CD4-positive, alpha-beta T cell (primary cell): ENCODE measurements around the gene KCNH2. TPM values are rescaled to one million over a fixed set of nuclear protein-coding genes. Genes with fewer than 3 reads are reported as not detected.

ENCODE experiments used
- ATAC-seq: fragments of 200-7000 bp; cut with Tn5 transposase; one replicate; pipeline ENCODE4 v1.10.0; 2022; ENCODE audit warnings: mild to moderate bottlenecking; ENCODE audit not compliant: poor library complexity
- CTCF ChIA-PET: fragments of 350-600 bp; sonication (Branson Sonifier 250); formaldehyde crosslinking; loops from one replicate; lab custom pipeline; 2021; ENCODE audit warnings: antibody characterized with exemption, inconsistent platforms; lab: Charles Lee
- POLR2A ChIA-PET: fragments of 350-600 bp; sonication (Branson Sonifier 250); formaldehyde crosslinking; loops from one replicate; lab custom pipeline; 2021; ENCODE audit warnings: antibody characterized with exemption, inconsistent platforms; lab: Charles Lee
- DNase-seq, 14 experiments: peaks; one replicate each; pipeline ENCODE4 v3.0.0-alpha.2; 2013 to 2020; ENCODE audit warnings: mixed read lengths in 2 of 14
- H3K27ac ChIP-seq, 2 donors: one replicate each; pipeline versions ENCODE4 v1.5.1 to v1.7.0; 2013; ENCODE audit warnings: low read length in 2 of 2, low read depth in 1 of 2, mild to moderate bottlenecking in 1 of 2
- H3K27me3 ChIP-seq, 2 experiments: 1 replicate in 1 of 2; 2 replicates in 1 of 2; pipeline versions ENCODE4 v1.6.1 to v1.7.0; 2013; ENCODE audit warnings: low read length in 2 of 2, control low read depth in 1 of 2, mild to moderate bottlenecking in 1 of 2, moderate library complexity in 1 of 2; ENCODE audit not compliant: insufficient read depth in 2 of 2, control insufficient read depth in 1 of 2
- H3K36me3 ChIP-seq: one replicate; pipeline ENCODE4 v1.6.1; 2013; ENCODE audit warnings: low read length, control low read depth; ENCODE audit not compliant: insufficient read depth
- H3K4me1 ChIP-seq: one replicate; pipeline ENCODE4 v1.6.1; 2013; ENCODE audit warnings: low read length, control low read depth; ENCODE audit not compliant: insufficient read depth
- H3K4me3 ChIP-seq: one replicate; pipeline ENCODE4 v1.5.1; 2013; ENCODE audit warnings: mild to moderate bottlenecking, low read length, moderate library complexity
- H3K9me3 ChIP-seq, 2 experiments: 1 replicate in 1 of 2; 2 replicates in 1 of 2; pipeline versions ENCODE4 v1.6.1 to v1.7.0; 2013; ENCODE audit warnings: low read length in 2 of 2, mild to moderate bottlenecking in 2 of 2, control low read depth in 1 of 2, moderate library complexity in 1 of 2; ENCODE audit not compliant: control insufficient read depth in 1 of 2, insufficient read depth in 1 of 2
- H3K27ac Mint-ChIP-seq: one replicate; pipeline ENCODE4 v1.8.0; 2020; ENCODE audit warnings: mixed read lengths
- H3K27me3 Mint-ChIP-seq: one replicate; pipeline ENCODE4 v1.8.0; 2021; ENCODE audit warnings: mixed read lengths
- H3K36me3 Mint-ChIP-seq: one replicate; pipeline ENCODE4 v1.8.0; 2021; ENCODE audit warnings: low read depth, mixed read lengths
- H3K4me1 Mint-ChIP-seq: one replicate; pipeline ENCODE4 v1.8.0; 2021; ENCODE audit warnings: low read depth, mixed read lengths
- H3K4me3 Mint-ChIP-seq: one replicate; pipeline ENCODE4 v1.8.0; 2020; ENCODE audit warnings: mild to moderate bottlenecking, mixed read lengths
- H3K9me3 Mint-ChIP-seq: one replicate; pipeline ENCODE4 v1.8.0; 2020; ENCODE audit warnings: mixed read lengths
- CTCF ChIP-seq: fragments of 200-600 bp; IDR thresholded peaks from one replicate; pipeline ENCODE4 v1.8.0; 2022; ENCODE audit warnings: antibody characterized with exemption, mild to moderate bottlenecking
- intact Hi-C, 2 experiments: fragments of 100-400 bp; cut with DNase I in 1 of 2; cut with micrococcal nuclease in 1 of 2; formaldehyde crosslinking; loops; one replicate each; pipeline versions ENCODE4 v1.15.1 to v1.9.0; 2023 to 2025; cut with DNase I, micrococcal nuclease
- total RNA-seq, 174 experiments: library from RNA in 2 of 174; stranded (reverse) in 2 of 174; gene quantifications; one replicate each; pipeline ENCODE4 v1.2.3 and lab custom pipeline; 2021 to 2026

The KCNH2 gene
- total RNA-seq, 2 experiments from 2014 or later, result 1.9 to 2.3 TPM

- ATAC-seq, result no peak
- Mint-ChIP-seq H3K36me3 (no peaks in the 10 kb centered on the region), H3K9me3 (no peaks in the 10 kb centered on the region), H3K4me1 (peaks cover 8% of the 10 kb centered on the region), H3K4me3 (no peak overlapping the region), H3K27me3 (peaks cover 18% of the 10 kb centered on the region), H3K27ac (no peak overlapping the region)
- H3K9me3 ChIP-seq, result no peaks in the 10 kb centered on the region
- H3K27ac ChIP-seq, result no peak overlapping the region
- peaks cover 0 to 2% of the 10 kb centered on the region in 2 experiments for H3K27me3 ChIP-seq
- no peak for DNase-seq
- intact Hi-C loops, result no loop called here
- H3K36me3 ChIP-seq, result no peaks in the 10 kb centered on the region
- no peak overlapping the region for H3K4me3 ChIP-seq
- H3K4me1 ChIP-seq, result peaks cover under 1% of the 10 kb centered on the region
- POLR2A ChIA-PET, result no interaction called here
- no peak for TF ChIP-seq CTCF
- CTCF ChIA-PET, result no interaction called here
Observed at GRCh38 chr7:150918378-150918777, 59.7 kb downstream of the KCNH2 start.

DNA sequence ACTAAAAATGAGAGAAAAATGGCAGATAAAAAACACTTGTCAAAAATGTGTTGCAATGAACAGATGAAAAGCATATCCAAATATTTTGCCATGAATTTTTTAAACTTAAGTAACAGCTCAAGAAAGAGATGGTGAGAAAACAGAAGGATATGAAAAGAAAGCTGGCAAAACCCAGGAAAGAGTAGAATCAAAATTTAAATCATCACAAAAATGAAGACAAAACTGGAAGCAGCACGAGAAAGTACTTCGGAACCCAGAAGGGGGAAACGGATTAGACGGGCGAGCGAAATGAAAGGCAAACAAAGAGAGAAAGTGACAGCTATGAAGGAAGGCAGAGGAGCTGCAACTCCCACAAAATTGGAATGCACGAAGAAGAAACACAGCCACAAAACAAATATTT is 60.2 kb downstream of the KCNH2 start:
- Histone ChIP-seq H3K27me3 (no peaks in the 10 kb centered on the region), H3K4me3 (no peak overlapping the region), H3K36me3 (no peaks in the 10 kb centered on the region), H3K27ac (no peak overlapping the region), H3K4me1 (no peaks in the 10 kb centered on the region), H3K9me3 (no peaks in the 10 kb centered on the region)
- H3K27ac Mint-ChIP-seq, result no peak overlapping the region
- H3K27me3 Mint-ChIP-seq, result peaks cover 18% of the 10 kb centered on the region
- H3K9me3 Mint-ChIP-seq, result no peaks in the 10 kb centered on the region
- H3K4me1 Mint-ChIP-seq, result peaks cover 5% of the 10 kb centered on the region
- DNase-seq (no peak), ATAC-seq (no peak)
- POLR2A ChIA-PET, result no interaction called here
- no peak for TF ChIP-seq CTCF
- CTCF ChIA-PET, result no interaction called here
- H3K4me3 Mint-ChIP-seq, result no peak overlapping the region
- H3K36me3 Mint-ChIP-seq, result no peaks in the 10 kb centered on the region
- intact Hi-C loops, result no loop called here

- DNase-seq (peak in 1 of 14 experiments; percentile 20), ATAC-seq (no peak)
- H3K27me3 ChIP-seq, result no peaks in the 10 kb centered on the region
- H3K4me3 Mint-ChIP-seq, result no peak overlapping the region
- H3K36me3 Mint-ChIP-seq, result no peaks in the 10 kb centered on the region
- ChIA-PET CTCF (no interaction called here), POLR2A (no interaction called here)
- no peak for TF ChIP-seq CTCF
- H3K4me3 ChIP-seq, result no peak overlapping the region
- no peaks in the 10 kb centered on the region for H3K36me3 ChIP-seq
- H3K4me1 ChIP-seq, result no peaks in the 10 kb centered on the region
- no peak overlapping the region for H3K27ac ChIP-seq
- no peaks in the 10 kb centered on the region for H3K9me3 ChIP-seq
- intact Hi-C loops, result no loop called here
- no peaks in the 10 kb centered on the region for H3K4me1 Mint-ChIP-seq
- H3K27ac Mint-ChIP-seq, result no peak overlapping the region
- no peaks in the 10 kb centered on the region for H3K9me3 Mint-ChIP-seq
- peaks cover 18% of the 10 kb centered on the region for H3K27me3 Mint-ChIP-seq
Observed at GRCh38 chr7:150916670-150917069, 61.5 kb downstream of the KCNH2 start.
